H9 (cell line): ENCODE data around the gene GGACT. TPM values are rescaled to one million over a fixed set of nuclear protein-coding genes. Genes with fewer than 3 reads are reported as not detected.

Source experiments
- DNase-seq: peaks from one replicate; pipeline ENCODE4 v3.0.0-alpha.2; 2017
- H2AFZ ChIP-seq: one replicate; pipeline ENCODE4 v1.6.1; 2013; ENCODE audit warnings: mild to moderate bottlenecking, low read length, control low read depth, moderate library complexity
- H2AK5ac ChIP-seq: 2 replicates; pipeline ENCODE4 v1.6.1; 2013; ENCODE audit warnings: low read length, control low read depth, mixed read lengths; ENCODE audit not compliant: insufficient read length
- H2BK120ac ChIP-seq: one replicate; pipeline ENCODE4 v1.6.1; 2013; ENCODE audit warnings: low read depth, mild to moderate bottlenecking, low read length, control low read depth, inconsistent platforms; ENCODE audit not compliant: poor library complexity, severe bottlenecking
- H2BK12ac ChIP-seq: 2 replicates; pipeline ENCODE4 v1.6.1; 2013; ENCODE audit warnings: low read length, control low read depth, mixed read lengths, low read depth; ENCODE audit not compliant: insufficient read length
- H2BK15ac ChIP-seq: 2 replicates; pipeline ENCODE4 v1.6.1; 2013; ENCODE audit warnings: low read depth, low read length, control low read depth
- H2BK20ac ChIP-seq: one replicate; pipeline ENCODE4 v1.6.1; 2013; ENCODE audit warnings: low read depth, mild to moderate bottlenecking, low read length, control low read depth, inconsistent platforms; ENCODE audit not compliant: poor library complexity, severe bottlenecking
- H2BK5ac ChIP-seq: 2 replicates; pipeline ENCODE4 v1.6.1; 2013; ENCODE audit warnings: low read length, control low read depth, mixed read lengths; ENCODE audit not compliant: insufficient read length
- H3K14ac ChIP-seq: 2 replicates; pipeline ENCODE4 v1.6.1; 2013; ENCODE audit warnings: low read length, control low read depth; ENCODE audit not compliant: insufficient read depth
- H3K18ac ChIP-seq: 2 replicates; pipeline ENCODE4 v1.6.1; 2013; ENCODE audit warnings: low read depth, mild to moderate bottlenecking, mixed read lengths, low read length, control low read depth; ENCODE audit not compliant: insufficient read length
- H3K23ac ChIP-seq: 2 replicates; pipeline ENCODE4 v1.6.1; 2013; ENCODE audit warnings: low read length, control low read depth, mixed read lengths, low read depth; ENCODE audit not compliant: insufficient read length
- H3K23me2 ChIP-seq: 2 replicates; pipeline ENCODE4 v1.6.1; 2013; ENCODE audit warnings: low read depth, mild to moderate bottlenecking, mixed read lengths, low read length, control low read depth; ENCODE audit not compliant: insufficient read length, poor library complexity, severe bottlenecking
- H3K27ac ChIP-seq: 2 replicates; pipeline ENCODE4 v1.5.1; 2013; ENCODE audit warnings: low read length, control low read depth, mixed read lengths, low read depth; ENCODE audit not compliant: insufficient read length
- H3K27me3 ChIP-seq: 2 replicates; pipeline ENCODE4 v1.6.1; 2013; ENCODE audit warnings: low read length, control low read depth, inconsistent platforms; ENCODE audit not compliant: insufficient read depth
- H3K4ac ChIP-seq: 2 replicates; pipeline ENCODE4 v1.6.1; 2013; ENCODE audit warnings: low read depth, mild to moderate bottlenecking, control low read depth, inconsistent platforms, low read length, moderate library complexity
- H3K4me1 ChIP-seq: 2 replicates; pipeline ENCODE4 v1.6.1; 2013; ENCODE audit warnings: low read length, control low read depth, inconsistent platforms; ENCODE audit not compliant: insufficient read depth
- H3K4me2 ChIP-seq: 2 replicates; pipeline ENCODE4 v1.6.1; 2013; ENCODE audit warnings: low read length, control low read depth, mixed read lengths; ENCODE audit not compliant: insufficient read length, insufficient read depth
- H3K56ac ChIP-seq: 2 replicates; pipeline ENCODE4 v1.6.1; 2013; ENCODE audit warnings: low read depth, mild to moderate bottlenecking, mixed read lengths, low read length, control low read depth; ENCODE audit not compliant: insufficient read length
- H3K79me1 ChIP-seq: 2 replicates; pipeline ENCODE4 v1.6.1; 2013; ENCODE audit warnings: low read depth, mild to moderate bottlenecking, moderate library complexity, low read length, control low read depth, inconsistent platforms; ENCODE audit not compliant: insufficient read depth, poor library complexity, severe bottlenecking
- H3K79me2 ChIP-seq: 2 replicates; pipeline ENCODE4 v1.6.1; 2013; ENCODE audit warnings: low read length, control low read depth, inconsistent platforms; ENCODE audit not compliant: insufficient read depth
- H3K9ac ChIP-seq: 2 replicates; pipeline ENCODE4 v1.6.1; 2013; ENCODE audit warnings: low read length, control low read depth, mixed read lengths; ENCODE audit not compliant: insufficient read length; ENCODE audit errors: extremely low read depth
- H3K9me3 ChIP-seq: one replicate; pipeline ENCODE4 v1.6.1; 2013; ENCODE audit warnings: low read depth, low read length, inconsistent platforms; ENCODE audit not compliant: control insufficient read depth
- H3T11ph ChIP-seq: one replicate; pipeline ENCODE4 v1.6.1; 2013; ENCODE audit warnings: mild to moderate bottlenecking, low read length, control low read depth, inconsistent platforms
- H4K20me1 ChIP-seq: one replicate; pipeline ENCODE4 v1.6.1; 2013; ENCODE audit not compliant: control insufficient read depth, insufficient read length, insufficient read depth
- H4K5ac ChIP-seq: 2 replicates; pipeline ENCODE4 v1.6.1; 2013; ENCODE audit warnings: low read depth, mild to moderate bottlenecking, mixed read lengths, low read length, control low read depth; ENCODE audit not compliant: insufficient read length
- H4K8ac ChIP-seq: replicated peaks from 2 replicates; pipeline ENCODE4 v1.6.1; 2013; ENCODE audit warnings: low read length, control low read depth, mixed read lengths, low read depth; ENCODE audit not compliant: insufficient read length
- H4K91ac ChIP-seq: 2 replicates; pipeline ENCODE4 v1.6.1; 2013; ENCODE audit warnings: low read depth, mild to moderate bottlenecking, moderate library complexity, mixed read lengths, low read length, control low read depth; ENCODE audit not compliant: insufficient read length
- H3K27ac Mint-ChIP-seq, 3 experiments: 2 replicates in 2 of 3; 3 replicates in 1 of 3; pipeline ENCODE4 v1.8.0; 2020 to 2021; ENCODE audit warnings: mixed read lengths in 3 of 3, mild to moderate bottlenecking in 1 of 3, moderate library complexity in 1 of 3
- H3K27me3 Mint-ChIP-seq: 2 replicates; pipeline ENCODE4 v1.8.0; 2021; ENCODE audit warnings: low read depth, mild to moderate bottlenecking, moderate library complexity, mixed read lengths
- H3K36me3 Mint-ChIP-seq, 3 experiments: 2 replicates in 2 of 3; 3 replicates in 1 of 3; pipeline ENCODE4 v1.8.0; 2020 to 2021; ENCODE audit warnings: low read depth in 3 of 3, mixed read lengths in 3 of 3; ENCODE audit not compliant: insufficient read depth in 1 of 3
- H3K4me1 Mint-ChIP-seq, 2 experiments: 2 replicates each; pipeline ENCODE4 v1.8.0; 2020; ENCODE audit warnings: mixed read lengths in 2 of 2
- H3K4me3 Mint-ChIP-seq, 2 experiments: 2 replicates in 1 of 2; 3 replicates in 1 of 2; pipeline ENCODE4 v1.8.0; 2020 to 2021; ENCODE audit warnings: mild to moderate bottlenecking in 2 of 2, mixed read lengths in 2 of 2, moderate library complexity in 1 of 2
- H3K9me3 Mint-ChIP-seq, 2 experiments: 2 replicates in 1 of 2; 3 replicates in 1 of 2; pipeline ENCODE4 v1.8.0; 2020; ENCODE audit warnings: mild to moderate bottlenecking in 2 of 2, mixed read lengths in 2 of 2, moderate library complexity in 1 of 2
- CTCF ChIP-seq: fragments of 200-600 bp; sonication (generic); conservative IDR thresholded peaks from 3 replicates; pipeline ENCODE4 v1.8.0; 2021; ENCODE audit warnings: antibody characterized with exemption, mild to moderate bottlenecking
- WGBS: extraction: QIAGEN DNeasy Blood & Tissue Kit; methylation state at CpG from one replicate; pipeline ENCODE4 v1.1.7; 2013; ENCODE audit warnings: missing lambda C conversion rate, low lambda C conversion rate, mixed read lengths; ENCODE audit not compliant: insufficient read length; ENCODE audit errors: extremely low coverage; 5-methylcytosine and 5-hydroxymethylcytosine counted together
- total RNA-seq: library from RNA; stranded (reverse); gene quantifications from 2 replicates; pipeline ENCODE4 v1.2.1, GENCODE V29; 2021

Gene GGACT
- total RNA-seq, 1 experiment from 2014 or later = 1.3 TPM

GRCh38 chr13:100566543-100566942 lies 22.0 kb downstream of the GGACT start:
- Mint-ChIP-seq H3K36me3 (peaks cover 6 to 23% (median 15%) of the 10 kb centered on the region in 3 experiments), H3K9me3 (peaks cover 13 to 19% of the 10 kb centered on the region in 2 experiments), H3K27me3 (peaks cover 2% of the 10 kb centered on the region; the same call in 1 of the 2 replicates), H3K4me3 (no peak overlapping the region), H3K4me1 (peaks cover 3% of the 10 kb centered on the region in 2 experiments; a peak in 3 of 4 replicates), H3K27ac (peak overlapping the region in 1 of 3 experiments; percentile 87; a peak in 1 of 7 replicates)
- Histone ChIP-seq H2AK5ac (no peak overlapping the region), H3K56ac (no peak overlapping the region), H2AFZ (no peak overlapping the region), H3K23ac (no peak overlapping the region), H3K4me2 (no peak overlapping the region), H3K23me2 (no peaks in the 10 kb centered on the region), H3K27ac (no peak overlapping the region), H3K4me1 (no peaks in the 10 kb centered on the region; the same call in 1 of the 2 replicates), H3K79me1 (no peaks in the 10 kb centered on the region), H4K8ac (no peak overlapping the region), H3K27me3 (no peaks in the 10 kb centered on the region), H2BK120ac (no peak overlapping the region), H3K9me3 (no peaks in the 10 kb centered on the region), H3K18ac (no peak overlapping the region), H2BK20ac (no peak overlapping the region), H3K14ac (no peak overlapping the region), H3T11ph (no peak overlapping the region), H2BK12ac (no peak overlapping the region), H2BK5ac (no peak overlapping the region), H4K20me1 (no peaks in the 10 kb centered on the region), H2BK15ac (no peak overlapping the region), H4K5ac (no peak overlapping the region), H4K91ac (no peak overlapping the region), H3K9ac (no peak overlapping the region), H3K79me2 (no peaks in the 10 kb centered on the region), H3K4ac (no peak overlapping the region)
- no CpG with 5 or more reads among the region's 6 CpGs for WGBS
- no peak for TF ChIP-seq CTCF
- DNase-seq = no peak
